Caco-2 (cell line): ENCODE results near the gene STK11IP. TPM values are rescaled to one million over a fixed set of nuclear protein-coding genes. Genes with fewer than 3 reads are reported as not detected.

Source experiments
- BruUV-seq: library from RNA; stranded (reverse); fragments of 400-500 nt; replicated peaks from 2 replicates; lab custom pipeline; 2021; lab: Mats Ljungman, UMichigan
- CTCF ChIA-PET: fragments of 300-600 bp; sonication (Branson Sonifier 250); formaldehyde crosslinking; loops from one replicate; lab custom pipeline; 2022; ENCODE audit warnings: antibody characterized with exemption; lab: Charles Lee
- POLR2A ChIA-PET: fragments of 300-600 bp; sonication (Branson Sonifier 250); formaldehyde crosslinking; loops from one replicate; lab custom pipeline; 2022; ENCODE audit warnings: antibody characterized with exemption; lab: Charles Lee
- DNase-seq, 2 experiments: peaks; one replicate each; pipeline versions ENCODE4 v3.0.0 to v3.0.0-alpha.2; 2020 to 2022
- H3K27me3 ChIP-seq: replicated peaks from 2 replicates; pipeline ENCODE4 v1.6.0; 2011; ENCODE audit warnings: low read length; ENCODE audit not compliant: control insufficient read depth, insufficient read depth
- H3K36me3 ChIP-seq: 2 replicates; pipeline ENCODE4 v1.5.1; 2011; ENCODE audit warnings: low read length; ENCODE audit not compliant: control insufficient read depth, insufficient read depth
- H3K4me1 ChIP-seq: fragments of 250-450 bp; sonication (Bioruptor Pico); 2 replicates; pipeline ENCODE4 v1.5.1; 2020; ENCODE audit warnings: mild to moderate bottlenecking
- H3K4me3 ChIP-seq: 2 replicates; pipeline ENCODE4 v1.5.1; 2011; ENCODE audit warnings: low read depth, mild to moderate bottlenecking, control low read depth, low read length
- H3K9me3 ChIP-seq: fragments of 250-450 bp; sonication (Bioruptor Pico); 2 replicates; pipeline ENCODE4 v1.5.1; 2020; ENCODE audit warnings: mild to moderate bottlenecking, moderate library complexity
- H3K27ac Mint-ChIP-seq: one replicate; pipeline ENCODE4 v1.8.0; 2022; ENCODE audit warnings: mixed read lengths; ENCODE audit not compliant: unreplicated experiment
- H3K27me3 Mint-ChIP-seq: one replicate; pipeline ENCODE4 v1.8.0; 2022; ENCODE audit warnings: mixed read lengths; ENCODE audit not compliant: insufficient read depth, unreplicated experiment
- H3K36me3 Mint-ChIP-seq: one replicate; pipeline ENCODE4 v1.8.0; 2022; ENCODE audit warnings: mild to moderate bottlenecking, mixed read lengths; ENCODE audit not compliant: insufficient read depth, unreplicated experiment
- H3K4me1 Mint-ChIP-seq: one replicate; pipeline ENCODE4 v1.8.0; 2022; ENCODE audit warnings: low read depth, mixed read lengths; ENCODE audit not compliant: unreplicated experiment
- H3K4me3 Mint-ChIP-seq: one replicate; pipeline ENCODE4 v1.8.0; 2022; ENCODE audit warnings: mild to moderate bottlenecking, moderate library complexity, mixed read lengths; ENCODE audit not compliant: unreplicated experiment
- H3K9me3 Mint-ChIP-seq: one replicate; pipeline ENCODE4 v1.8.0; 2022; ENCODE audit warnings: mixed read lengths; ENCODE audit not compliant: unreplicated experiment
- CTCF ChIP-seq, 2 experiments: fragments of 200-600 bp in 1 of 2; IDR thresholded peaks; 1 replicate in 1 of 2; 2 replicates in 1 of 2; pipeline versions ENCODE4 v1.5.1 to v1.8.0; 2011 to 2022; ENCODE audit warnings: antibody characterized with exemption in 1 of 2, control low read depth in 1 of 2, inconsistent platforms in 1 of 2, low read depth in 1 of 2, low read length in 1 of 2, mild to moderate bottlenecking in 1 of 2, moderate library complexity in 1 of 2; ENCODE audit not compliant: insufficient read depth in 1 of 2, severe bottlenecking in 1 of 2, unreplicated experiment in 1 of 2
- intact Hi-C: fragments of 100-400 bp; cut with micrococcal nuclease; formaldehyde crosslinking; loops from one replicate; pipeline ENCODE4 v1.10.0; 2022; ENCODE audit not compliant: unreplicated experiment
- microRNA-seq: library from miRNA; unstranded; fragments of <30 nt; microRNA quantifications from one replicate; pipeline ENCODE4 v1.2.0, GENCODE V29; 2022
- total RNA-seq: library from RNA; stranded (reverse); gene quantifications from 2 replicates; pipeline ENCODE4 v1.2.3, GENCODE V29; 2022

STK11IP gene
- total RNA-seq, 1 experiment from 2014 or later: 21.7 TPM

- Mint-ChIP-seq H3K36me3 (peaks cover 4% of the 10 kb centered on the region), H3K4me3 (no peak overlapping the region), H3K9me3 (peaks cover 33% of the 10 kb centered on the region), H3K4me1 (peaks cover 19% of the 10 kb centered on the region), H3K27ac (no peak overlapping the region), H3K27me3 (no peaks in the 10 kb centered on the region)
- Histone ChIP-seq H3K9me3 (peaks cover 31% of the 10 kb centered on the region), H3K27me3 (no peaks in the 10 kb centered on the region), H3K36me3 (no peaks in the 10 kb centered on the region), H3K4me1 (peaks cover 31% of the 10 kb centered on the region), H3K4me3 (no peak overlapping the region)
- intact Hi-C loops: no loop called here
- DNase-seq: no peak
- ChIA-PET CTCF (no interaction called here), POLR2A (no interaction called here)
- no peak for TF ChIP-seq CTCF (IDR thresholded peaks at IDR 0.05; ENCODE audit: insufficient read depth in 1 of 2, low read depth in 1 of 2, low read length in 1 of 2, severe bottlenecking in 1 of 2, unreplicated experiment in 1 of 2)
- no TSS peak for BruUV-seq
Observed at GRCh38 chr2:219665926-219666325, 68.3 kb downstream of the STK11IP start.

Small RNA genes within 50 kb of the gene (microRNA-seq; reads per million reads assigned to microRNA genes)
- gene MIR3132: not detected

Other genes starting within 250 kb of the STK11IP start
- gene DNPEP, start 209.9 kb upstream of the STK11IP start, total RNA-seq: 102 and 103 TPM in 2 replicates
- gene DES, start 179.5 kb upstream of the STK11IP start, total RNA-seq: 0.86 TPM in 1 of 2 replicates, not detected in the other
- gene SPEG, start 163.0 kb upstream of the STK11IP start, total RNA-seq: 17.2 and 18.6 TPM in 2 replicates
- gene GMPPA, start 99.0 kb upstream of the STK11IP start, total RNA-seq: 51.0 and 53.7 TPM in 2 replicates
- 0.16 and 0.19 TPM in 2 replicates for gene ASIC4, start 83.4 kb upstream of the STK11IP start, total RNA-seq
- gene CHPF, start 54.0 kb upstream of the STK11IP start, total RNA-seq: 26.4 and 27.3 TPM in 2 replicates
- gene TMEM198, start 53.8 kb upstream of the STK11IP start, total RNA-seq: 8.5 and 9.1 TPM in 2 replicates
- gene OBSL1, start 26.3 kb upstream of the STK11IP start, total RNA-seq: 56.2 and 57.6 TPM in 2 replicates
- 1.5 TPM in 2 replicates for gene INHA, start 25.5 kb upstream of the STK11IP start, total RNA-seq
- 6.1 and 6.2 TPM in 2 replicates for gene SLC4A3, start 29.8 kb downstream of the STK11IP start, total RNA-seq